ENCODE data around the gene PRR12.

- TF ChIP-seq CTCF (IDR thresholded peaks at IDR 0.05) = no peak
- TF ChIP-seq POLR2A (IDR thresholded peaks at IDR 0.05) = no peak
- TF ChIP-seq POLR2AphosphoS5 (IDR thresholded peaks at IDR 0.05; ENCODE audit: insufficient read depth in 1 of 2, low read depth in 1 of 2) = no peak
Observed at GRCh38 chr19:49585023-49585422, 6.0 kb upstream of the PRR12 start.

Data from vagina (tissue), 2 donors.